HUES48 (cell line): ENCODE data around the gene RFC4.

Experiments
- H3K27ac ChIP-seq: one replicate; pipeline ENCODE4 v1.7.0; 2013; ENCODE audit warnings: low read depth, low read length, inconsistent platforms
- H3K27me3 ChIP-seq: 2 replicates; pipeline ENCODE4 v1.6.1; 2013; ENCODE audit warnings: mild to moderate bottlenecking, low read length; ENCODE audit not compliant: control insufficient read depth, insufficient read depth
- H3K36me3 ChIP-seq: 2 replicates; pipeline ENCODE4 v1.6.1; 2013; ENCODE audit warnings: low read length; ENCODE audit not compliant: control insufficient read depth, insufficient read depth
- H3K4me1 ChIP-seq: 2 replicates; pipeline ENCODE4 v1.6.1; 2013; ENCODE audit warnings: mild to moderate bottlenecking, low read length; ENCODE audit not compliant: control insufficient read depth, insufficient read depth
- H3K4me3 ChIP-seq: 2 replicates; pipeline ENCODE4 v1.5.1; 2013; ENCODE audit warnings: mild to moderate bottlenecking, low read depth, low read length
- H3K9ac ChIP-seq: 2 replicates; pipeline ENCODE4 v1.6.1; 2013; ENCODE audit warnings: mild to moderate bottlenecking, low read depth, low read length, moderate library complexity
- H3K9me3 ChIP-seq: 2 replicates; pipeline ENCODE4 v1.6.1; 2013; ENCODE audit warnings: low read length; ENCODE audit not compliant: control insufficient read depth, insufficient read depth

Gene RFC4

GRCh38 chr3:186742618-186743380, 63.5 kb downstream of the RFC4 start:
- no peaks in the 10 kb centered on the region for H3K36me3 ChIP-seq
- H3K27ac ChIP-seq: no peak overlapping the region
- H3K4me1 ChIP-seq: peaks cover 13% of the 10 kb centered on the region
- no peaks in the 10 kb centered on the region for H3K27me3 ChIP-seq
- H3K9me3 ChIP-seq: no peaks in the 10 kb centered on the region
- H3K4me3 ChIP-seq: no peak overlapping the region
- H3K9ac ChIP-seq: no peak overlapping the region
